WTC11 (cell line): ENCODE data around the gene THSD7B.

Experiments used
- TF ChIP-seq, protein P1 (sequence below): fragments of 200-600 bp; IDR thresholded peaks from 2 replicates; pipeline ENCODE4 v1.8.0; 2022; ENCODE audit warnings: antibody characterized with exemption
- TF ChIP-seq, protein P2 (sequence below): sonication (generic); formaldehyde crosslinking; IDR thresholded peaks from 2 replicates; pipeline ENCODE4 v1.8.1; 2023; ENCODE audit warnings: mild to moderate bottlenecking, missing genetic modification reagents, borderline replicate concordance

DNA sequence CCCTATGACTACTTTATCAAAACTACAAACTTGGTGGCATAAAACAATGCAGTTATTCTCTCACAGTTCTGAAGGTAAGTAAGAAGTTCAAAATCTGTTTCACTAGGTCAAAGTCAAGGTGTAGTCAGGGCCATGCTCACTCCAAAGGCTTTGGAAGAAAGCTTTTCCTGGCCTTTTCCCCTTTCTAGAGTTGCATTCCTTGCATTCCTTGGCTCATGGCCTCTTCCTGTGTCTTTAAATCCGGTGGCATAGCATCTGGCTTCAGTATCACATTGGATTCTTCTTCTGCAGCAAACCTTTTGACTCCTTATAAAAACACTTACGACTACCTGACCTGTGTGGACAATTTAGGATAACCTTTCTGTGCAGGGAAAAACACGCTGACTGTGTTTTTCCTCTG is 655.4 kb downstream of the THSD7B start:
- TF ChIP-seq, protein P1, sequence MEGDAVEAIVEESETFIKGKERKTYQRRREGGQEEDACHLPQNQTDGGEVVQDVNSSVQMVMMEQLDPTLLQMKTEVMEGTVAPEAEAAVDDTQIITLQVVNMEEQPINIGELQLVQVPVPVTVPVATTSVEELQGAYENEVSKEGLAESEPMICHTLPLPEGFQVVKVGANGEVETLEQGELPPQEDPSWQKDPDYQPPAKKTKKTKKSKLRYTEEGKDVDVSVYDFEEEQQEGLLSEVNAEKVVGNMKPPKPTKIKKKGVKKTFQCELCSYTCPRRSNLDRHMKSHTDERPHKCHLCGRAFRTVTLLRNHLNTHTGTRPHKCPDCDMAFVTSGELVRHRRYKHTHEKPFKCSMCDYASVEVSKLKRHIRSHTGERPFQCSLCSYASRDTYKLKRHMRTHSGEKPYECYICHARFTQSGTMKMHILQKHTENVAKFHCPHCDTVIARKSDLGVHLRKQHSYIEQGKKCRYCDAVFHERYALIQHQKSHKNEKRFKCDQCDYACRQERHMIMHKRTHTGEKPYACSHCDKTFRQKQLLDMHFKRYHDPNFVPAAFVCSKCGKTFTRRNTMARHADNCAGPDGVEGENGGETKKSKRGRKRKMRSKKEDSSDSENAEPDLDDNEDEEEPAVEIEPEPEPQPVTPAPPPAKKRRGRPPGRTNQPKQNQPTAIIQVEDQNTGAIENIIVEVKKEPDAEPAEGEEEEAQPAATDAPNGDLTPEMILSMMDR: no peak
- TF ChIP-seq, protein P2, sequence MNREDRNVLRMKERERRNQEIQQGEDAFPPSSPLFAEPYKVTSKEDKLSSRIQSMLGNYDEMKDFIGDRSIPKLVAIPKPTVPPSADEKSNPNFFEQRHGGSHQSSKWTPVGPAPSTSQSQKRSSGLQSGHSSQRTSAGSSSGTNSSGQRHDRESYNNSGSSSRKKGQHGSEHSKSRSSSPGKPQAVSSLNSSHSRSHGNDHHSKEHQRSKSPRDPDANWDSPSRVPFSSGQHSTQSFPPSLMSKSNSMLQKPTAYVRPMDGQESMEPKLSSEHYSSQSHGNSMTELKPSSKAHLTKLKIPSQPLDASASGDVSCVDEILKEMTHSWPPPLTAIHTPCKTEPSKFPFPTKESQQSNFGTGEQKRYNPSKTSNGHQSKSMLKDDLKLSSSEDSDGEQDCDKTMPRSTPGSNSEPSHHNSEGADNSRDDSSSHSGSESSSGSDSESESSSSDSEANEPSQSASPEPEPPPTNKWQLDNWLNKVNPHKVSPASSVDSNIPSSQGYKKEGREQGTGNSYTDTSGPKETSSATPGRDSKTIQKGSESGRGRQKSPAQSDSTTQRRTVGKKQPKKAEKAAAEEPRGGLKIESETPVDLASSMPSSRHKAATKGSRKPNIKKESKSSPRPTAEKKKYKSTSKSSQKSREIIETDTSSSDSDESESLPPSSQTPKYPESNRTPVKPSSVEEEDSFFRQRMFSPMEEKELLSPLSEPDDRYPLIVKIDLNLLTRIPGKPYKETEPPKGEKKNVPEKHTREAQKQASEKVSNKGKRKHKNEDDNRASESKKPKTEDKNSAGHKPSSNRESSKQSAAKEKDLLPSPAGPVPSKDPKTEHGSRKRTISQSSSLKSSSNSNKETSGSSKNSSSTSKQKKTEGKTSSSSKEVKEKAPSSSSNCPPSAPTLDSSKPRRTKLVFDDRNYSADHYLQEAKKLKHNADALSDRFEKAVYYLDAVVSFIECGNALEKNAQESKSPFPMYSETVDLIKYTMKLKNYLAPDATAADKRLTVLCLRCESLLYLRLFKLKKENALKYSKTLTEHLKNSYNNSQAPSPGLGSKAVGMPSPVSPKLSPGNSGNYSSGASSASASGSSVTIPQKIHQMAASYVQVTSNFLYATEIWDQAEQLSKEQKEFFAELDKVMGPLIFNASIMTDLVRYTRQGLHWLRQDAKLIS (CRISPR knock-in tag): no peak
